GM19468 (cell line): ENCODE results near the gene CTAGE8.
A peak's percentile ranks its signal among the peaks of the same experiment; 100 is the strongest.
"Not testable (repeated sequence)": the region's sequence is repeated elsewhere in the genome, so short reads cannot be mapped to it uniquely, and the experiment has no call there.

Experiments used
- ATAC-seq: cut with Tn5 transposase; IDR thresholded peaks from one replicate; pipeline ENCODE4 v1.9.1; 2021; ENCODE audit warnings: mild to moderate bottlenecking, moderate library complexity, moderate number of reproducible peaks; ENCODE audit not compliant: unreplicated experiment; ENCODE audit errors: extremely low read depth

Gene CTAGE8

GRCh38 chr7:144269188-144269587 is at the start of gene CTAGE8:
Gene CTAGE8, minus strand, starts transcription at chr7:144269288. Its CDS starts 38 bp downstream, at chr7:144269250.
- not testable (repeated sequence) for ATAC-seq

- ATAC-seq: not testable (repeated sequence)
Observed at GRCh38 chr7:144317537-144317936, 48.4 kb upstream of the CTAGE8 start.

GRCh38 chr7:144311872-144312469 is 42.9 kb upstream of the CTAGE8 start, which contains the start of gene OR2A1:
Gene OR2A1, plus strand, starts transcription at chr7:144312419. Its CDS starts 5,706 bp downstream, at chr7:144318125.
- not testable (repeated sequence) for ATAC-seq

GRCh38 chr7:144311218-144311617 is 42.1 kb upstream of the CTAGE8 start:
- not testable (repeated sequence) for ATAC-seq

- not testable (repeated sequence) for ATAC-seq
Observed at GRCh38 chr7:144309702-144310101, 40.6 kb upstream of the CTAGE8 start.

- ATAC-seq: not testable (repeated sequence)
Observed at GRCh38 chr7:144305156-144305555, 36.1 kb upstream of the CTAGE8 start.

DNA sequence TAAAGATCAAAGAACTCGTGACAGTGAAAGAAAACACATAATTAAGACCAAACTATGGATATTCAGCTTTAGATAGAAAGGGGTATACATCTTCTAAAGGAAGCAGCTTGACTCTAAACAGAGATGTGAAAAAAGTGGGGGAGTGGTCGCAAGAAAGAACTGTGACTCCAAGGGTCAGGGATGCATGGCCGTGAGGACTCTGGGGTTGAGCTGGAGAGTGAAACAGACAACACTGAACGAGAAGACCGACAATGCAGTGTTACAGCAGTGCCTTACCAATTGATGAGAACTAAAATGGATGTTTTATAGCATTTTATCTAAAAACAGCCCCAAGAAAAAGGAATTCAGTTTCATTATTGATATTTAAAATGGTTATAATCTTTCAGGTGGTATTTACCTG is 34.5 kb upstream of the CTAGE8 start:
- not testable (repeated sequence) for ATAC-seq

GRCh38 chr7:144302578-144303303 is 33.7 kb upstream of the CTAGE8 start:
- not testable (repeated sequence) for ATAC-seq

DNA sequence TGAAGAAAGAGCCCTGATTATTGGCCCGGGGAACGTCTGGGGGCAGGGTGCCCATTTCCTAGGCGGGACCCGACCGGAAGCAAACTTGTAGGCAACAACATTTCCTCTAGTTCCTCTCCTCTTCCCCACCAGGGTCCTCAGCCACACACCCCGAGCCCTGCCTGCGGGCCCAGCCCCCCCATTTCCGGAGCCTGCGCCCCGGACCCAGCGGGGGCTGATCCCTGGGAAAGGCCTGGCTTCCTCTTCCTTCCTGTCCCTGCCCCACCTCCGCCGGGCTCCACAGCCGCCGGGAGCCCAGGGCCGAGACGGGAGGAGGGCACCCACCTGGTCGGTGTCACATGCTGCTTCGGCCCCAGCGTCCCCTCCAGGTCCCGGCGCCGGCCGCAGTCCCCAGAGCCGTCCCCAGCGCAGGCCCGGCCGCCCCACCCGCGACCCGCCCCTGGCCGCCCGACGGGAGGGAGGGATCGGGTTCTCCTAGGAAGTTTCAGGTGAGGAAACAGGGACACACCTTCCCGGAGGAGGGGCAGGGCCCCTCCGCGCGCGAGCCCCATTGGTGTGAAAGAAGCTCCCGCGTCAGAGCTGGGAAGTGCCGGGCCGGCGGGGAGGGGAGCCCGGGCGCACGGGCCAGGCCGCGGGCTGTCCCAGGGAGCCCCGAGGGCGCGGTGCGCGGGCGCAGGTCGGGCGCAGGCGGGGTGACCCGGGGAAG is 24.9 kb upstream of the CTAGE8 start:
- peak; percentile 67 for ATAC-seq

DNA sequence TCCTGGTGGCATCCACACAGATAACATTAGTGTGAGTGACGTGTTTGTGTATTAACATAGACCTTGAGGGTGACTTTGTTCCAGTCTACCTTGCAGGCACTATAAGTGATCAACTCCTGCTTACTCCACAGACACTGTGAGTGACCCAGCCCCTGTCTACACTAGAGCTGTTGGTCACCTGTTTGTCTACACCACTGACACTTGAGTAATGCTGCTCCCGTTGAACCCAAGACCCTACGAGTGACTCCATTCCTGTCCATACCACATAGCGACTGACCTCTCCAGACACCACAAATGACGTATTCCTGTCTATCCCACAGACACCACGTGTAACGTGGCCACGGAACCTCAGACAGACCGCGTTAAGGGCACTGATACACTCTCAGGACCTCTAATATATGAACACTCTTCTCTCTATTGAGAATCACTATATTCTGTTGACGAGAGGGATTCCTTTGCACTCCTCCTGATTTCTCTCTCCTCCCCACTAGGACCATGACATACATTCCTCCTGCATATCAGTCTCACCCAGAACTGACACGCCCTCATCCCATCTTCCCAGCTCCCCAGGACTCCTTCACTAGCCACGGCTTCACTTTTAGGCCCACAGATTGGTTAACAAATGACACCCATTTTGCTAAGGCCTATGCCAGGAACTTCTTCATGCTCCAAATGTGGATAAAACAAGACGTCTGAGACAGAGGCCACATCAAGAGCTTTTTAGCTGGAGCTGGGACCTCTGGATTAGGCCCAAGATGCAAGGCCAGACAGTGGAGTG is 23.5 kb upstream of the CTAGE8 start:
- not testable (repeated sequence) for ATAC-seq

GRCh38 chr7:144291607-144292006 is 22.5 kb upstream of the CTAGE8 start:
- ATAC-seq: not testable (repeated sequence)

- ATAC-seq: not testable (repeated sequence)
Observed at GRCh38 chr7:144287171-144287784, 18.2 kb upstream of the CTAGE8 start.

DNA sequence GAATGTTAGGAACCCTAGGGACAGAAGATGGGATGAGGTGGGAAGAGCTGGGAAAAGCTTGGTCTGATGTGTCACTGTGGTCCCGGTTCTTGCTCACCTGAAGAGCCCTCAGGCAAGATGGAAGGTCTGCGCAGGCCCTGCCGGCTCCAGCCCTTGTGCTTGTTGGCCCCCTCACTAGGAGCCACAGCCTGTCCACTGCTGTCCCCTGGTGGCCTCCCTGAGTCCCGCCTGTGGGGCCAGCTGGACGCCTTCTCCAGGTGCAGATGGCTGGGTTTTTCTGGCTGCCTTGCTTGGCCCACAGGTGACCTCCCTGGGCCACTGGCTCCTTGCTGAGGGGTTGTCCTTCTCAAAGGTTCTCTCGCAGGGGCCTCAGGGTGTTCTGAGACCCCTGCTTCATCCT is 14.6 kb upstream of the CTAGE8 start:
- not testable (repeated sequence) for ATAC-seq

- not testable (repeated sequence) for ATAC-seq
Observed at GRCh38 chr7:144282490-144282889, 13.4 kb upstream of the CTAGE8 start.

DNA sequence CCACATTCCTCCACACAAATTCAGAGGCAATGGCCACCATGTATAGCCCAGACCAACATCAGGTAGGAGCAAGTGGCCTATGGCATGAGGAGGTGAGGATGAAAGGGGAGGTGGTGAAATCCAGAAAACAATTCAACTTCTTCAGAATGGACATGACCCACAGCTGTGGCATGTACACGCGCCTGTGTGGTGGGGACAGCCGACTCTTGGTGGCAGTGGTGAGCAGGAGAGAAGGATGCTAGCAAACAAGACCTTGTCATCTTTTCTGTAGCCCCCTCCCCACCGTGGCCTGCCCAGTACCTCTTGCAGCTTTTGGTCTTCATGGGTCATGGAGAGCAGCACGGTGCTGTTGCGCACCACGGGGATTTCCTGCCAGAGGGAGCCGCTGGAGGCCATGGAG is 12.9 kb upstream of the CTAGE8 start:
- not testable (repeated sequence) for ATAC-seq

- not testable (repeated sequence) for ATAC-seq
Observed at GRCh38 chr7:144280010-144280409, 10.9 kb upstream of the CTAGE8 start.

DNA sequence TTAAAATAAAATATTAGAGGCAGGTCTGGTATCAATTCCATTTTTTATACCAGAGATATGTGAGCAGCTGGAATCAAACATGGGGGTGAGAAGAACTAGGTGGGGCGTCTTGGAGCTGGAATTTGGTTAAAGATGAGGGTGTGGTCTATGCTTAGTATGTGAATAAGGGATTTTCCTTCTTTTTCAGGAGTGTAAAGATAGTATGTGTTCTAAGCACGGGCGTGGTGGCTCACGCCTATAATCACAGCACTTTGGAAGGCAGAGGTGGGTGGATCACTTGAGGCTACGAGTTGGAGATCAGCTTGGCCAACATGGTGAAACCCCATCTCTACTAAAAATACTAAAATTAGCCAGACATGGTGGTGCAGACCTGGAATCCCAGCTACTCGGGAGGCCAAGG is 6.2 kb upstream of the CTAGE8 start:
- not testable (repeated sequence) for ATAC-seq

GRCh38 chr7:144264692-144265091 is 4.4 kb downstream of the CTAGE8 start, which contains the start of gene OR2A7:
Gene OR2A7, minus strand, starts transcription at chr7:144264792. Its CDS starts 5,164 bp downstream, at chr7:144259628.
- ATAC-seq: not testable (repeated sequence)

GRCh38 chr7:144262128-144262527 is 7.0 kb downstream of the CTAGE8 start:
- not testable (repeated sequence) for ATAC-seq
